Thyroid gland (tissue), 4 donors: ENCODE results near the gene TTLL7.

Experiments
- CTCF ChIP-seq, 6 experiments: fragments of 200-600 bp in 3 of 6; fragments of 450-650 bp in 3 of 6; sonication (generic) in 3 of 6; IDR thresholded peaks; one replicate each; pipeline ENCODE4 v1.5.1; 2016 to 2019; ENCODE audit warnings: antibody characterized with exemption in 6 of 6, mild to moderate bottlenecking in 2 of 6, inconsistent platforms in 1 of 6, moderate library complexity in 1 of 6
- POLR2A ChIP-seq, 2 donors: fragments of 450-650 bp; IDR thresholded peaks; one replicate each; pipeline ENCODE4 v1.6.1; 2017; ENCODE audit warnings: antibody characterized with exemption in 2 of 2, mild to moderate bottlenecking in 2 of 2, moderate library complexity in 1 of 2

DNA sequence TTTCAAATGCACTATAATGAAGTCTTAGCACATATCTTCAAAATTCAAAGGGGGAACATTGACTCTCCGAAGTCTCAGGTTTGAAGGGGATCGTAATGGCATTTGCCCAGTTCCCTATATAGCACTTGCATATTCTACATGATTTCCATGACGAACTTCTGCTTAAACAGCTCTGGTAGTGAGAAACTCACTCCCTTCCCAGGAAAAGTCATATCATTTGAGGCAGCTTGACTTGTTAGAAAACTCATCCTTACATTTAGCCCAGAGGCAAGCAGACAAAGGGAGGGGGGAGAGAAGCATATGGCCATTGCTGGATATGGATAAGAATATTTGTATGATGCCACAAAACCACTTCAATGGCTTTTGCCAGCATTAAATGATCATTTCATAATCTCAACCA, 27.0 kb upstream of the TTLL7 start:
- no peak for TF ChIP-seq CTCF (IDR thresholded peaks at IDR 0.05)
- TF ChIP-seq POLR2A (IDR thresholded peaks at IDR 0.05): no peak
